ENCODE measurements around the gene PHC2.
"Not testable (repeated sequence)": the region's sequence is repeated elsewhere in the genome, so short reads cannot be mapped to it uniquely, and the experiment has no call there.

The PHC2 gene

DNA sequence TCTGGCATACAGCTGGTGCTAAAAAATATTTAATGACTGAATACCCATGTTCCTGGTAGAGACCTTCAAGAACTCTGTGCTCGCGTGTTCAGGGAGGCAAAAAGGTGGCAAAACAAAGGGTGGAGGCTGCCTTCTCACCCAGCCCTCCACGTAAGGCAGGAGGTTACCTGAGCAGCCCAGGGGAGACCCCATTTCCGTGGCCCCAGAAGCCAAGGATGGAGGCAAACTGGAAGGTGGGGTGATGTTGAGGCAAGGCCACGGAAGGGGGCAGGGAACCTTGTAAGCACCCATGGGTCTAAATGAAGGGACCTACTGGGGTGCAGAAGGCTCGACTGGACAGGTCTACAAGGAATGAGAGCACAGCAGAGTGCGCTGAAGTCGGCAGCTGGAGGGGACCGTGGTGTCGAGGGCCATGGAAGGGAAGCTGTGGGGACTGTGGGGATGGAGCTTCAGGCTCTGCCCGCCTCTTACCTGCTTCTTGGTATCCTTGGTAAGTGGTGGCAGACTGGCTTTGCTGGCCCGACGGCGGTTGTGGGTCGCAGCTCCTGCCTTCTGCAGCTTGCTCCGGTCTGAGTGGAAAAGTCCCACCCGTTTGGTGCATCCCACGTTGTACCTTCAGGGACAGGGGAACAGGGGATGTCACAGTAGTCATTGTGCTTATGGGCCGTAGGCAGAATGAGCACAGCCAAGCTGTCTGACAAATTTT, 101.1 kb downstream of the PHC2 start:
- no peak for DNase-seq

DNA sequence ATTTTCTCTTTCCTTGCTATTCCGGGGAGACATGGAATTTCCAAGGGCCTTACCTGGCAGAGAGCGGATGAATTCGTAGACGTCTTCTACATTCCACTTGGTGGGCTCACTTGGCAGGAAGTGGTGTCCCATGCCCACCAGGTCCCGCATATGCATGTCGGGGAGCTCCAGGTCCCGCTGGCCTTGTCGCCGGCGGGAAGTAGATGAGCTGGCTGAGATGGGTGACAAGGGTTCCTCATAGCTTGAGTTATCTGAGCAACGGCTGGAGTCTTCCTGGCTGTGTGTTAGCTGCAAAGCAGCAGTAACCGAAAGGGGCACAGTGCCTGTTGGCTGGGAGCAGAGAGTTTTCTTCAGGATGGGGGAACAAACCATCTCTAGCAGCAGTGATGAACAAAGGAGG, 102.1 kb downstream of the PHC2 start:
- DNase-seq, result no peak

DNA sequence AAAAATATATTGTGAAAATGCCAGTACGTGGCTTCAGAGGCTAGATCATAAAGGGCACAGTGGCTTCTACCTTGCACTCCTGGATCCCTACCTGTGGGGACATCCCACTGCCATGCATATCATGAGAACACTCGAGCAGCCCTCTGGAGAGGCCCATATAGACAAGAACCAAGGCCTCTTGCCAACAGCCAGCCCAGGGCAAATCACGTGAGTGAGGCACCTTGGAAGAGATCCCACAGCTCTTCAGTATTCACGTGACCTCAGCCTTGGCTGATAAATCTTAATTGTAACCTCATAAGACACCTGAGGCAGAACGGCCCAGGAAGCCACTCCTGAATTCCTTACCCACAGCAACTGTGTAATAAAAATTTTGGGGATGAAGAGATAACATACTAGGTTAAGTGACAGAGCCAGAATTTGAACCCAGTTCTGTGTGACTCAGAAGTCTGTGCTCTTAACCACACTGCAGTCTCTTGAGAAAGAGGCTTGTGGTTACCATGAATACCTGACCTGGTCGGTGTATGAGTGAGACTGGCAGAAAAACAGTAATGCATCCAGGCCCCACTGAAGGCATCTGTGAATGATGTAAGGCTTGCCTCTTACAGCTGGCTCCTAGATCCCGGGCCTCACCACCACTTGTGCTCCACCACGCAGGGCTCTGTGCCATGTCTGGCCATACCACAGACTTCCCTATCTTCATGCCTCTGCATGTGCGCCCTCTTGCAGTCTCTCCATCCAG, 103.1 kb downstream of the PHC2 start:
- DNase-seq, result peak; percentile 65

DNA sequence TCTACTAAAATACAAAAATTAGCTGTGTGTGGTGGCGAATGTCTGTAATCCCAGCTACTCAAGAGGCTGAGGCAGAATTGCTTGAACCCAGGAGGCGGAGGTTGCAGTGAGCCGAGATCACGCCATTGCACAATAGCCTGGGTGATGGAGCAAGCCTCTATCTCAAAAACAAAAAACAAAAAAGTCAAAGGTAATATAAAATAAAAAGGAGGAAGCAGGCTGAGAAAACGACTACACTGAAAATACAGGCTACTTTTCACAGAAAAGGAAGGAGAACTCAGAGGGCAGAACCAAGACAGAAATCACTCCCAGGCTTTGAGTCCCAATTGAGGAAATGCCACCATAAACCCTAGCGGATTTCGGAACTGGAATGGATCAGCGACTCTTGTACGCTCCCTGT, 104.1 kb downstream of the PHC2 start:
- DNase-seq, result no peak

DNA sequence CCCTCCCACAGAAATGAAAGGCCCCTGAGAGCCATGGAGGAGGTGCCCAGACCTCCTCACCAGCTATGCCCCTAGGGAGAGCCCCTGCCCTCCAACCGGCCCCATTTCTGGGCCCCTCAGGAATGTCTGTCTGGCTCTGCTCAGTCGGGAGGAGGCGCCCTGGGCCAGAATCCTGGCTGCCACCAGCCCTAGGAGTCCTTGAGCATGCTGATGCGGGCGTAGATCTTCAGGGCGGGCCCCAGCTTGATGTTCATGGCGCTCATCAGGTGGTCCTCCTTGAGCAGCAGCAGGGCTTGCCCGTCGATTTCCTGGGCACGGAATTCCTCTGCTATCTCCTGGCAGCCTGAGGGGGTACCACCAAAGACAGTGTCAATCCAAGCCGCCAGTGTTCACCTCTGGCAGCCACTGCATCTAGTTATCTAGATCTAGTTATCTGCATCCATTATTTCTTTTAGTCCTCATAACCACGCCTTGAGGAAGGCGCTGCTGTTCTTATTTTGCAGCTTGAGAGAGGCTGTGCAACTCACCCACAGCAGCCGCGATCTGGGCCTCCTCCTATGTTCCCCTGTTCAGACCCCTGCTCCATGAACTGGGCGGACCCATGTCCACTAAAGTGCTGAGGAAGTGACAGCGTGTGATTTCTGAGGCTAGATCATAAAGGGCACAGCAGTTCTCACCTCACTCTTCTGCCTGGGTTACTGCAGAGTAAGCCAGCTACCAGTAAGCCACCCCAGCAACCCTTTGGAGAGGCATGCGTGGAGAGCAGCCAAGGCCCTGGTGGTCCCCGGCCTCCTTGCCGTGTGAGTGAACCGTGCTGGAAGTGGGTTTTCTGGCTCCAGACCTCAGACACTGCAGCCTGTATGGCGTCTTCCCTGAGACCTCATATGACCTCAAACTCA, 106.0 kb downstream of the PHC2 start:
- no peak for DNase-seq

DNA sequence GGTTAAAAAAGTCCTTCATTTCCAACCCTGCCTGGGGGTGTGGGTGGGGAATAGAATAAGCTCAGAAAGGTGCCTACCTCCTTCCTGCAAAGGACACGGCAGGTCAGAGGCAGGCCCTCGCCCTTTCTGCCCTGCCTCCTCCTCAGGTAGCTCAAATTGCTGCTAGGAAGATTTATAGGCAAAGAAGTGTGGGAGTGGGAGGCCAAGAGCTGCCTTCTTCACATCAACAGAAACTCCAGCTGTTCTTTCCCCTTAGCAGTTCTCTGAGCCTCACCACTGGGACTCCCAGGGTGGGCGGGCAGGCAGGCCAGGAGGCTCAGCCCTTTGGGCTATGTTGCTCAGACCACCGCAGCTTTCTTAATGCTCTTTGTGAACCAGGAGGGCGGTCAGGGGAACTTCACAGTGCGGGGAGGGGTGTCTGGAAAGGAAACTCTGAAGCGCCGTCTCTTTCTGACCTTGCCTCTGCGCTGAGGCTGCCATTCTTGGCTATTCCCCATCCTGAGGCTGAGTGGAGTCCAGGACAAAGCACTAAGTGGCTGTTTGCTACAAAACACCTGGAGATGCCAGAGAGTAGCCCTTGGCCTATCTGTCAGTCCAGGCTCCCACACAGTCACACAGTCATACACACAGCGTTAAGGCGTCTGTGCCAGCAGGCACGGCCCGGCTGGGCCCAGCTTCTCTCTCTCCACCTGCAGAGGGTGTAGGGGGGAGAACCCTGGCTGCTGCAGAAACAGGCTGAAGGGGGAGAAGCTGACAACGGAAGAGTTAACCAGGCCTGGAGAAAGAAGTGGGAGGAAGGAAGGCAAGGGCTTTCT, 107.0 kb downstream of the PHC2 start:
- no peak for DNase-seq

DNA sequence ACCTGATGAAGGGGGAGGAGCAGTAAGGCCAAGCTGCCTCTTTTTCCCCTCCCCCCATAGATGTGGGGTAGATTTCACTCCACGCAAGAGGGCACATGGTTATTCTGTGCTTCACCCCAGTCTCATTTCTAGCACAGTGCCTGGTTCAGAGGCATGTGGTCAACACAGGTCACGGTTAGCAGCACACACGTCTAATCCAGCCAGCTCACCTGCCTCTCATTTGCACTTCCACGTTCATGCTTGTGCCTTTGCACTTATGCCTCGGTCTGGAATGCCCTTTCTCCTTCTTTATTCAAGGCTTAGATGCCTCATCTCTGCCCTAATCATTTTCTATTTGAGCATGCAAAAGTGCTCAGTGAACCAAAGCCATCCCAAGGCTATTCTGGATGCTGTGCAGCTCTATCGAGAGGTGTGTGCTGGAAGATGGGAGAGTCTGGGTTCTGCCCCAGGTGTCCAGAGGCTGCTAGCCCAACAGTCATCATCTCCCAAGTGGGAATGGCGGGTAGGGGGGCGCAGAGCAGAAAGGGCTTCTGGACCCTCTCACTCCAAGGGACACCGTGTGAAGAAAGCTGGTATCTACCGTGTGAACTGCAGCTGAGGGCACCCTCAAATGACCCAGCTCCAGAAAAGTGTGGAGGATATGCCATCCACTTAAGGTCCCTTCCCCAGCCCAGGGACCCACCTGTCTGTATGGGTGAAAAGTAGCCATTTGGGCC, 107.9 kb downstream of the PHC2 start:
- DNase-seq, result no peak

DNA sequence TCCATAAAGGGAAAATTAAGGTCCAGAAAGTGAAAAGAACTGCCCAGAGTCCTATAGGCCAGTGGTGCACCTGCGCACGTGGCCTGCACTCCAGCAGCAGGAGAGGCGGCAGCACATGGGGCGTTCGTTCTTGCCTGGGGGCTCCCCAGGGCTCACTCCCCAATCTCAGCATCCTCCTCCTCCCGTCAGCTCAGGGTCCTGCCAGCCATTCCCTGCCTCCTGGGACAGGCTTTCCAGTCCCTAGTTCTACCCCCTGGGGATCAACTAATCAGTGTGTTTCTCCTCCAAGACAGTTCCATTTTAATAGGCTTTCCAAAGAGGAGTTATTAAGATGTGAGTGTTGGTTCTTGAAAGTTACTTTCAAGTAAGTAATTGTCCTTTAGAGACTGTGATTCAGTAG, 108.8 kb downstream of the PHC2 start:
- no peak for DNase-seq

DNA sequence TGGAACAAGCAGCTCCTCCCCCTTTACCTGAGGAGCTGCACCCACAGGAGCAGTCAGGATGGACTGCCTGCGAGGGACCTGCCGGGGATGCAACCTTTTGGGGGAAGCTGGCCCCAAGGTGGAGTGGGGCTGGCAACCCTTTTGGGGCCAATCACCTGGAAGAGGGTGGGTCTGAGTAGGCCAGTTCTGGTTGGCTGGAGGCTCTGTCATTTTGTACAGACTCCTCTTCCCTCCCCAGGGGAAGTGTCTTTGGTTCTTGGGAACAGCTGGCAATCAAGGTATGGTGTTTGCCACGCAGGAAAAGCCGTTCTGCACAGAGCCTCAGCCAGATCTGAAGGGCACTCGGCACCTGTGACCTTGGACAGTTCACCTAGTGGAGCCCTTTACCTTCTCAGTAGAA, 109.7 kb downstream of the PHC2 start:
- no peak for DNase-seq

DNA sequence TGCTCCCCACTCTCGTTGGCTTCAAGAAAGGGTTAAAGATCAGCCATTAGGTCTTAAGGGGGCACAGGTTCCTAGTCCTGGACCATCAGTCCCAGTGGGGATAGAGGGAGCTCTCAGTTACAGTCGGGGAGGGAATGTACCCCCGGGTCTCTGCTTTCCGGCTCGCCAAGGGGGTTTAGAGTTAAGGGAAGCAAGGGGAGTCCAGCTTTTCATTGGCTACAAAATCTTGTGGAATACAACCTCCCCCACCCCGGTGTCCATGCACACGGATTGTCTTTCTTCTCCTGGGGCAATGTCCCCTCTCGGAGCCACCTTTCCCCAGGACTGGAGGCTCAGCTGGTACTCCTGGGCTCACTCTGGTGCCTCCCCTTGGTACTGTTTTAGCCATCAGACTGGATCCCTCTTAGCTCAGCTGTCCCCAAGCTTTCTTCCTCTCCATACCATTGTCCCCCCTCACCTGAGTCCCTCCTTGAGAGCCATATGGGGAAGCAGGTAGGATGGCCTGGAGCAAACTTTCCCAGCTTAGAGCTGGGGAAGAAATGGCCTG, 110.2 kb downstream of the PHC2 start, which contains the start of gene A3GALT2:
Gene A3GALT2, minus strand, starts transcription at position 480 of the 547 bp plus-strand sequence. Its CDS starts 0 bp downstream, at position 480.
- DNase-seq, result no peak

DNA sequence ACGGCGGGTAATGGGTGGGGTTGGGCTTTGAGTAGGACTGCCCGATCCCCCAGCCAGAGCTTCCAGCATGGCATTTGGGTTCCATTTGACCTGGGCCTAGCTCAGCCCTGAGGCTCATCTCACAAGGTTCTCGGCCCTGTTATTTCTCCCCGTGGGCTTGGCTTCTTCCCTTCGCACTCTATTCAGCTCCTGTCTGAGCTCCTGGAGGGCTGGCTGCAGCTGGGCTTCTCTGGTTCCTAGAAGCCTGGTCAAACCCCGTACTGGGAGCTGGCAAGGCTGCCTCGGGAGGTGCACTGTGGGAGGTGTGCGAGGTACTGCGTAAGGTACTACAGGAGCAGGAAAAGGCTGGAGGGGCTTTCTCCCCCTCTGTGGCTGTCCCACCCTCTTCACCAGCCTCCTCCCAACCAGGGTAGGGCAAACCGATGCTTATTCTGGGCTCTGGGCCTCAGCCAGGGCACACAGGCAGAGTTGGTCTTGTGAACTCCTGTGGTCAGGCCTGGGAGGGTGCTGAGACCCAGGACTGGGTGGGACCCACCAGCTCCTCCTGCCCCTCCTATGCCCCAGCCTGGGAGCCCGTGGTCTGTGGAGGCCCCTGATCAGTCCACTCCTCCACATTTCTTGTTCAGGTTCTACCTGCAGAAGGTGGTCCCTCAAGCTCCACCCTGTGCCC, 110.8 kb downstream of the PHC2 start:
- DNase-seq, result no peak

DNA sequence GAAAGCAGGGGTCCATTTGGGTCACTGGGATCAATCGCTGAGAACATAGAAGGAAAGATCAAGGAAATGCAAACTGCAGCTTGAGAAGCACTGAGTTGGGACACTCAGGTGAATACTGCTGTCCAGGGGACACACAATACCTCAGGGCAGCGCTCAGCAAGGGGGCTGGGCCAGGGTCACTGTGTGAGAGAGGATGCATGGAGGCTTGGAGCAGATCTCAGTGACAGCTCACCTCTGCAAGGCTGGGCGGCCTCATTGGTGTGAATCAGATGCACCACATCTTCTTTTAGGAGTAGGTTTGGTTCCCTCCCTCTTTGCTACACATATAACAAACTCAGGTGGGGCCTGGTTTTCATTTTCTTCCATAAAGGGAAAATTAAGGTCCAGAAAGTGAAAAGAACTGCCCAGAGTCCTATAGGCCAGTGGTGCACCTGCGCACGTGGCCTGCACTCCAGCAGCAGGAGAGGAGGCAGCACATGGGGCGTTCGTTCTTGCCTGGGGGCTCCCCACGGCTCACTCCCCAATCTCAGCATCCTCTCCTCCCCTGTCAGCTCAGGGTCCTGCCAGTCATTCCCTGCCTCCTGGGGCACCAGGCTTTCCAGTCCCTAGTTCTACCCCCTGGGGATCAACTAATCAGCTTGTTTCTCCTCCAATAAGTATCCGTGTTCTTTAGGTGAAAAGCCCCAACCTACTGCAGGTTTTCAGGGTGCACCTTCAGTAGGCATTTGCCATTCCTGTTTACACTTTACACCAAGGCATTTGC, 111.5 kb downstream of the PHC2 start:
- DNase-seq, result no peak

DNA sequence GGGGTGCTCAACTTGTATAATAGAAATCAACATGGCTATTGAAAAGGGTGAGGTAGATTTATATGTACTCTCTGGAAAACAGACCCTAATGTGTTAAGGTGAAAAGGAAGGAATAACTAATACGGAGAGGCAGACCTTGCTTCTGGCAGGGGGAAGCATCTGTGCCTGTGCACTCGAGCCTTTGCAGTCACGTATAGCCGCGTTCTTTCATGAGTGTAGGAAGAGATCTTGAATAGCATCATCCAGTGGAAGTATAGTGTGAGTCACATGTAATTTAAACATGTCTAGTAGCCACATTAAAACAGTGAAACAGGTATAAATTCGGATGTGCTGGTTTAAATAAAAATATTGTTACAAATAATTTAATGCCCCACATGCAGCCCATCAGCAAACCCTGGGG, 112.9 kb downstream of the PHC2 start:
- DNase-seq, result no peak

DNA sequence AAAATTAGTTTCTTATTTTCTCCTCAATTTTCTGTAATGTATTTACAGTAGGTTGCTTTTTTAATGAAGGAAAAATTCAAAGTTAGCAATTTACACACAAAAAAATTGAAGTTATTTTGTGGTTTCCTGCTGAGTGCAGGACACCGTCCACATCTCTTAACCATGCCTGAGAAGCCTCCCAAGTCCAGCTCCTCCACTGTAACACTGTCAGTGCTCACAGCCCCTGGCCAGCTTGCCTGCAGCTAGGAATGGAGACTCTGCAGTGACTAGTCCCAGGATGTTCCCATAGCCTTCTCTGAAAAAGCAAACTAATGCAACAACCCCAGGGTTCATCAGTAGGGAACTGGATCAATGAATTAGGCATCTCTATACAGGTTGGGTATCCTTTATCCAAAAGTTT, 113.5 kb downstream of the PHC2 start:
- DNase-seq, result no peak

DNA sequence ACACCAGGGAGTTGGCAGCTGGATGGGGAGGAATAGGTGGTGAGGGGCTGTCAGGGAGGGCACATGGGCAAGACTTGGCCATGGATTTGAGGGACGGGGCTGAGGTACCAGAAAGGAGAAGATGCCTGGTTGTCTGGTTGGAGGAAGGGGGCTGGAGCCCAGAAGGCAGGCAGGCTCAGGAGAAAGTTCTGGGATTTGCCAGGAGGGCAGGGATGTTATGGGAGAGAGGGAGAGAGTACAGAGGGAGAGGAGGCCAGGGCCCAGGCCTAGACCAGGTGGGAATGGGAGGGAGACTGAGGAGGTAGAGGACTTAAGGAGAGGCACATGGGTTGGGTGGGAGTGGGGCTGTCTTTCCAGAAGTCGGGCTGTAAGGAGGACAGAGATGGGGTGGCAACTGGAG, 114.3 kb downstream of the PHC2 start:
- DNase-seq, result no peak

DNA sequence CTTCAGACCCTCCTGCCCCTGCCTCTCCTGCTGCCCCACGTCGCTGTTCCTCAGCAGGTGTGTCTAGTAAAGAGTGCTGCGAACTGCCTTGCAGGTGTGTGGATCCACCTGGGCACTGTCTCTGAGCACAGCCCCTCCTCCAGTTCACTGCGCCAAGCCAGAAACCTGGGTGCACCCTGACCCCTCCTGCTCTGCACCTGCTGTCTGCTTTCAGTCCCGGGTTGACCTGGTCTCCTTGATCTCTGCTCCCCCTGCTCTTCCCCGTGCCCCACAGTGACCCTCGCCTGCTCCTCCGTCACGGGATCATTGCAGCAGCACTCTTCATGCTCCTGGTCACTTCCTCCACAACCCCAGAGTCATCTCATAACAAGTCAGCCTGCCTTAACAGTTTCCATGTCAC, 116.5 kb downstream of the PHC2 start:
- no peak for DNase-seq

DNA sequence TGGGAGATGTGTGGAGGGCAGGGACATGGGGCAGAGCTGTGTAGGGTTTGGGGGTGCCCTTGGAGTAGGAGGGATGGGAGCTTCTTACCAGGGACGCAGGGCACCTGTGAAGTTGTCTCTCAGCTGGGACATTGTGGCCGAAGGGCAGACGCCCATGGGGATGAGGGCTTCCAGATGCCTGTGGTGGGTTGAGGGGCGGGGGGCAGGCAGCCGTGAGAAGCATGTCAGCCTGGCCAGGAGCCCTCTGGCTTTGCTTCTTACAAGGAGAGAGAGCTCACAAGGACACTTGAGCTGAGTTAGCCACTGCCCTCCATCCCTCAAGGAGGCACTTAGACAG, 118.5 kb downstream of the PHC2 start:
- DNase-seq, result no peak

DNA sequence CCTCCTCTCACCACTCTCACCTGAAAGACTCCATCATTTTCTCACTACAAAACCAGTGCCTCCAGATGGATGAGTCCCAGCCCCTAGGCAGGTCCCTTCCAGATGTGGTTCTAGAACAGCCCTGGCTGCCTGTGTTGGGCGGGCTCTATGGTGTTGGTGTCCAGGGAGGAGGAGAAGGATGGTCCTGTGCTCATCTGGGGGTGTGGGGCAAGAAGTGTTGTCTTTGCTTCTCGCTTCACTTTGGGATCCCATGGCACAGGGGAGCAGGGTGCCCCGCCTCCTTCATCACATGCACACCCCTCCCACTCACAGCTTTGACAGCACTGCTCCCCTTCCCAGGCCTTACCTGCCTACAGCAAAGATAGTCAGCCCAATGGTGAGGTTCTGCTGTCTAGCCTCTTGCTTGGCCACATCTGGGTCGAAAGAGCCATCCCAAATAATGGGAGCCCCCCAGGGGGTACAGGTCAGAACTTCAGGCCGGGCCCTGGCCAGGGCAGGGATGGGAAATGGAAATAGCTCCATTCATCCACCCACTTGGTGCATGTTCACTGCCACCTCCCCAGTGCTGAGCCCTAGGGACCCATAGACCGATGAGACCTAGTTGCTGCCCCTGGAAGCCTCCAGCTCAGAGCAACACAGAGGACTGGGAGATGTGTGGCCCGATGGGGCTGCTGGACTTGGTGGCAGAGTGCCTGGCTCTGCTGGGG, 119.0 kb downstream of the PHC2 start:
- no peak for DNase-seq

DNA sequence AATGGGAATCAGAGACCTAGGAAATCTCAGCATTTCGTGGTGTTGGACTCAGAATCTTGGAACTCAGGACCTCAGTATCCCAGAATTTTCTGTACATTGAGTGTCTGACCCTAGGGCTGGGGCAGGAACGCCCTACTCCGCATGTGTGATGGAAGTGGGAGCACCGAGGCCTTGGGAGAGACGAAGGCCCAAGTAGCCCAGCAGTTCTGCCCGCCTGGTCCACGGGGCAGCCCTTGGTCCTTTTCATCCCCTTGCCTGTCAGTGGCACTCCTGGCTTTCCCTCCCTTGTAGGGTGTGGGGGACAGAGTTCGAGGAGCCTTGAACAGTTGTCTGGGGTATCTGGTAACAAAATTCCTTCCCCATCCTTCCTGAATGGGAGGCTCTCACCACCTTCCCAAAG, 120.2 kb downstream of the PHC2 start:
- DNase-seq, result no peak

DNA sequence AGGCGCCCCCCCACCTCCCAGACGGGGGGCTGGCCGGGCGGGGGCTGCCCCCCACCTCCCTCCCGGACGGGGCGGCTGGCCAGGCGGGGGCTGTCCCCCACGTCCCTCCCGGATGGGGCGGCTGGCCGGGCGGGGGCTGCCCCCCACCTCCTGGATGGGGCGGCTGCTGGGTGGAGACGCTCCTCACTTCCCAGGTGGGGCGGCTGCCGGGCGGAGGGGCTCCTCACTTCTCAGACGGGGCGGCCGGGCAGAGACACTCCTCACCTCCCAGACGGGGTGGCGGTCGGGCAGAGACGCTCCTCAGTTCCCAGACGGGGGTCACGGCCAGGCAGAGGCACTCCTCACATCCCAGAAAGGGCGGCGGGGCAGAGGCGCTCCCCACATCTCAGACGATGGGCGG, 121.5 kb downstream of the PHC2 start:
- DNase-seq, result not testable (repeated sequence)

Data from NCI-H1092 (cell line).